ENCODE measurements around the gene ZSCAN29.
A peak's percentile ranks its signal among the peaks of the same experiment; 100 is the strongest.
"Not testable (repeated sequence)": the region's sequence is repeated elsewhere in the genome, so short reads cannot be mapped to it uniquely, and the experiment has no call there.

The ZSCAN29 gene

DNA sequence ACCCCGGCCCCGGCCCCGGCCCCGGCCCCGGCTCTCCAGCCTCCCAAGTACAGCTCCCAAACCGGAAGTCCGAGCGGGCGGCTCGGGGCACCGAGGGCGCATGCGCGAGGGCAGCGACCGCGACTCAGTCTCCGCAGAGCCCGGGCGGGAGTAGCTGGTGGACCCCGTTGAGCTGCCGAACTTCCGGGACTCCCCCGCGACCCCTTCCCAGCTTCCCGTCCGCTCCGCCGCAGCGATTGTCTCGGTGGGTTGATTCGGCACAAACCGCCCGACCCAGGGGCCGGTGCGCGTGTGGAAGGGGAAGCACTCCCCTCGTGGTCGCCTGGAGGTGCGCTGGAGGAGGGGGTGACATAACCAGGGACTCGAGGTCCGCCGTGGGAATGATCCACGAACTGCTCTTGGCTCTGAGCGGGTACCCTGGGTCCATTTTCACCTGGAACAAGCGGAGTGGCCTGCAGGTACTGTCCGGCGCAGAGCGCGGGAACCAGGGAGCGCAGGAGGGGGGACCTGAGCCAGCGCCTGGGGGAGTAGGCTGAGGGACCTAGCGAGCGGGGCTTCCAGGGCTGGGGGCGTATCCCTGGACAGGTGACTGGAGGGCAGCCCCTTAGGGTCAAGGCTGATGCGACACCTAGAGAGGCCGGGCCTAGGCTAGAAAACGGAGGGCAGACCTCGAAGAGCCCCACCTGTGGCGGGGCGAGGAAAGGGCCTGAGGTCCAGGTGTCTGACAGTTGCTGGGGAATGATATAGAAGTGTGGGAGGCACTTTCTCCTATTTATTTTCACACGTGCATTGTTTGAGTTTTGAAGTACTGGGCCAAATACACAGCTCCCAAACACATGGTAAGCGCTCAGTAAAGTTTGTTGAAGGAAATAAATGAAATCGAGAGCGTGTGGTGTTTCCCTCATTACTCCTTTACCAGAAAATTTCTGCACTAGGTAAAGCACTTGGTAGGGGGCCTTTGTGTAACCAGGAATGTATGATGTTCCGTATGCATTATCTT is at the start of gene ZSCAN29, which contains the start of gene TUBGCP4:
Gene ZSCAN29, minus strand, starts transcription at position 69 of the 1,000 bp plus-strand sequence. CDS start 1,130 bp downstream, outside the sequence.
Gene TUBGCP4, plus strand, starts transcription at position 127 of the 1,000 bp plus-strand sequence. Its CDS starts 254 bp downstream, at position 381.
- DNase-seq (ENCODE audit: low spot score): peak; percentile 91

DNA sequence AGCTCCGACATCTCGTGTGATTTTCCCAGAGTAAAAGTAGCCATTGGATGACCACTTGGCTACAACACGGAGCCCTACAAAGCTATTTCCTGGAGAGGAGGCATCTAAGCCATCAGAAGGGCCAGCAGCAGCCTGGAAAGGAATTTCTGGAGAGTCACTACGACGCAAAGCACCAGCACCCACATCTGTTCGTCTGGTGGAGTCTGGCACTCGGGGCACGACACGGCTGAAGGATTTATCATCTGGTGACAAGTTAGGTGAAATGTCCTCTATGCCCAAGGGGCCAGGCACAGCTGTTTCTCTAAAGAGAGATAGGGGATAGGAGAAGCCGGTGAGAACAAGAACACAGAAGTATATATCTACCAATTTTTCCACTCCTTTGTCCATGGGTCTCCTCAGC is 49.6 kb upstream of the ZSCAN29 start:
- no peak for DNase-seq (ENCODE audit: low spot score)

DNA sequence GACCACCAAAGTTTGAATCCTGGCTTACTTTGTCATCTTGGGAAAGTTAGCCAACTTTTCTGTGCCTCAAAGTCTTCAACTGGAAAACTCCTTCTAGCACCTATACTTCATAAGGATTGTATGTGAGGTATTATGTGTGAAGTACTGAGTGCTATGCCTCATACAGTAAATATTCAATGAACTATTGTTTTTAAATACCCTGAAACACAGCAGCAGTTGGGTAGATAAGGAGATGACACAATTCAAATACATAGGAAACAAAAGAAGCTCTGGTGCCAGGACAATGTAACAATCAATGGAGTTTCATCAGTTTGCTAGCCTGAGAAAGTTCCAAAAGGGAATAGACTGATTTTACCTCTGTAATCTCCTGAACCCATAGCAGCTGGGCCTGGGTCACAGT is 43.4 kb upstream of the ZSCAN29 start:
- no peak for DNase-seq (ENCODE audit: low spot score)

DNA sequence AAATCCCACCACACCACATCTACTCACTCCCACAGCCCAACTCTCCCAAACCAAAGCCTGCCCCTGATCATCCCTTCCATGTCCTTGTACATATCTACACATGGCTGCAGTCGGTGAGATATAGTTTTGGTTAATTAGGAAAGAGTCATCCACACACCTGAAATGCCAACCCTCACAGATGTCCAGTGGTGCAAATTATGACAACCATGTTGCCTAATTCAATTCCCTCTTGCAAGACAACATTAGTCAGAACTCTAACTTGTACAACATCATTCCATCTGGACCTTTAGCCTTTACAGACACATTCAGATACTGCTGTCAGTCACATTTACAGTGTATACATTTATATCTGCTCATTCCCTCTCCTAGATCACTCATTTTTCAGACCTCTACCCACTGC is 41.3 kb upstream of the ZSCAN29 start:
- DNase-seq (ENCODE audit: low spot score): no peak

DNA sequence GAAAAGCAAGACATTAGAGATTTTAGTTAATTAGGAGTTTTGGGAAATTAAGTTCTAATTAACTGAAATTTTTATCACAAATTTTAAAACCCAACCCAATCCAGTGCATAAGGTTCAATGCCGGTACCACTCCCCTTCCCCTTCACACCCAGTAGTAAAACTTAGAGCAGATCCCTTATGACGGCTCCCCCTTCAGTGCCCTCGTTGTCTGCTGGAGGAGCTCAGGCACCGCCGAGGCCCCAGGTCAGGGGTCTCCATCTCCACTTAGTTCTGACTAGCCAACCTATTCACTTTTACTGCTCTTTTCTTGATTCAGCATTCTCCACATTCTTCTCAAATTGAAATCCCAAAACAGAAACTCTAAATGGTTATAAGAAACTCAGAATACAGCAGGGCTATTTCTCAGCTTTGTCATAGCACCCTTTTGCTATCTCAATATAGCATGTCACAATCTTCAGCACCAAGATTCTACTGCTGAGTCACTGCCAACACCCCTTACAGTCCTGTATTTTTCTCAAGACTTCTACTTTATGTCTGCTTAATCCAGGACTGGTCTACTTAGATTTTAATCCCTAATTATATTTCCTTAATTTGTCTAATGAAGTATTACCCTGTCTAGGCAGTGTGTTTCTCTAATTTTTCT is 39.9 kb upstream of the ZSCAN29 start:
- no peak for DNase-seq (ENCODE audit: low spot score)

DNA sequence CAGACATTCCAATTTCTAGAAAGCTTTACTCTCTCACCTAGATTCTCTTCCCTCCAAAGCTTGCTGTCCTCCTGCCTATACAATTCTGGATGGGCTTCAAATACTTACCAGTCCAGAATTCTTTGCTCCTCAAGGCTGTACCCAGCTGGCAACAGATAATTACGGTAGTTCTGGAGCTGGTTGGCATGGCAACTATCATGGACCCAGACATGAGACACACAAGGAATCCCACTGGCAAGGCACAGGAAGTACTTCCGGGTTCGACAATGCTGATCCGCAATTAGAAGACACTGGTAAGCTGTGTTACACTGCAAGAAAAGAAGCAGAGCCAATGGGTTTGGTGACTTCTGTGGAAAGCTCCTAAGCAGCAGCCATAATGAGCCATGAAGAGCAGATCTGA is 37.9 kb upstream of the ZSCAN29 start:
- no peak for DNase-seq (ENCODE audit: low spot score)

DNA sequence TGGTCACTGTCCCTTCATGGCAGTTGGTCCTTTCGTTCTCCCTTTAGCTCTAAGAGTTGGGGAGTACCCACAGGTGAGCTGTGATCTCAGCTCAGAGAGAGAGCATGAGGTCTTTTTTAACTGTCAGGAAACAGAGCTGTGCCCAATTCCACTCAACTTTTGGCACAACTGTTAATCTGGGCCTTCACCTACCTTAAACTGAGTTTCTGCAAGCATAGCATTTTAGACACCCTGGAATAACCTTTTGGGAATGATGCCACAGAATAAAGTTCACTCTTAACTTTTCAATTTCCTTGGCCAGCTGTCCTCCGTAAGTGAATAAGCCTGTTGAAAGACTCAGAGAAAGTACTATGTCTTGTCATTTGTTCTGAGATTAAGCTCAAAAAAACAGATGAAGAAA is 36.0 kb upstream of the ZSCAN29 start:
- DNase-seq (ENCODE audit: low spot score): no peak

DNA sequence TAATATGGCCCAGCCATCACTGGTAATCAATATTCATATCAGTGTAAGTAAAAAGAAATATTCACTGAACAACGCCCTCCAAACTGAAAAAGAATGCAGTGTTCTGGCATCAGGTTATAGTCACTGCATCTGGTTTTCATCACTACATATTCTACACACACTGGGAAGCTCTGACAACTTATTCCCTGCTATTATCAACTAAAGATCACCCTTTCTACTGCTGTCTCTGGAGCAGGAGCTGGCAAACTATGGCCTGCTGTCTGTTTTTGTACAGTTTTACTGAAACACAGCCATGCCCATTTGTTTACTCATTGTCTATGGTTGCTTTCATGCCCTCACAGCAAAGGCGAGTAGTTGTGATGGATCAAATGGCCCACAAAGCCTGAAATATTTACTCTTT is 35.3 kb upstream of the ZSCAN29 start:
- DNase-seq (ENCODE audit: low spot score): no peak

DNA sequence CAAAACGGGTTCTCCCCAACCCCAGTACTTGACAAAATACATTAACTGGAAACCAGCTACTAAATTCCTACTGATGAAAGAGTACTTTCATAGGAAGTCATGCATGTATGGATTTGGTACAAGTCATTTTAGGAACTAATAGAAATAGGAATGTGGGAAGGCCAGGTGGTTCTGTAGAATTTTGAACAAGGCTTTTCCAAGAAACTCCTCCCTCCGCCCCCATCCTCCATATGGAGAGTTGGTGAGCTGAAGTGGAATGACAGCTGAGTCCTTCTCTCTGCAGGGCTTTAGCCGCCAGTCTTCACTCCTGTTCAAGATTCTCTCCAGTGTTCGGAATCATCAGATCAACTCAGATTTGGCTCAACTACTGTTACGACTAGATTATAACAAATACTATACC is 33.3 kb upstream of the ZSCAN29 start:
- DNase-seq (ENCODE audit: low spot score): no peak

DNA sequence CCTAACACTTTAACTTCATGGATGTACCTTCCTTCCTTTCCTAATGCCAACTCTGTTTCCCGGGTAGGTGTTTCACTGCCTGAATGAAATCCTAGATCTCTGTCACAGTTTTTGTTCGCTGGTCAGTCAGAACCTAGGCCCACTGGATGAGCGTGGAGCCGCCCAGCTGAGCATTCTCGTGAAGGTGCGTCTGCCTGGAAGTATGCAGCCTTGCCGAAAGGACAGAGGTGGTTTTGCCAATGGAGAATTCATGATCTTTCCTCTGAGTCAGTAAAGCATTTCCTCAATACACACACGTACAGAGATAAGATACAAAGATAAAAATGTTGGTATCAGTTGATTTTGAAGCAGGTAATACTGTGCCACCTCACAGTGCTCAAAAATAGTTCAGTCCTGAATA is 32.8 kb upstream of the ZSCAN29 start:
- DNase-seq (ENCODE audit: low spot score): no peak

DNA sequence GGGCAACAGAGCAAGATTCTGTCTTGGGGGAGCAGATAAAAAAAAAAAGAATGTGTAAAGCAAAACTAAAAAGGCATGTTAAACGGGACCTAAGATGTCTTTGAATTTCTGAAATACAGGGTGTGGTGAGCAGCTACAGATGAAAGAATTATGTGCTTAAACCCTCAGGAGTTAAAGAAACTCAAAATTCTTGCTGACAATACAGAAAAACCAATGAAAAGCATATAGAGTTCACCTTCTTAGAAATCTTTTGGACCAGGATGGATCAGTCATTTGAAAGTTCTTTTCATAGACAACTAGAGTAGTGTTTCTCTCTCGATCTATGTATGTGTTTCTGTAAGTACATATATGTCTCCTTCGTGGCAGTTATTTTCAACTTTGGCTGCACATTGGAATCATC is 31.4 kb upstream of the ZSCAN29 start:
- DNase-seq (ENCODE audit: low spot score): no peak

DNA sequence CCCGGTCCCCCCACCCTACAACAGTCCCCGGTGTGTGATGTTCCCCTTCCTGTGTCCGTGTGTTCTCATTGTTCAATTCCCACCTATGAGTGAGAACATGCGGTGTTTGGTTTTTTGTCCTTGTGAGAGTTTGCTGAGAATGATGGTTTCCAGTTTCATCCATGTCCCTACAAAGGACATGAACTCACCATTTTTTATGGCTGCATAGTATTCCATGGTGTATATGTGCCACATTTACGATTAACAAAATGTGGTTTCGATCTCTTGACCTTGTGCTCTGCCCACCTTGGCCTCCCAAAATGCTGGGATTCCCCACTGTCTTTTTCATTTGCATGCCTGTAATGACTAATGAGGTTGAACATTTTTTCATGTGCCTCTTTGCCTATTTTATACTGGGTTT is 22.7 kb upstream of the ZSCAN29 start:
- DNase-seq (ENCODE audit: low spot score): not testable (repeated sequence)

DNA sequence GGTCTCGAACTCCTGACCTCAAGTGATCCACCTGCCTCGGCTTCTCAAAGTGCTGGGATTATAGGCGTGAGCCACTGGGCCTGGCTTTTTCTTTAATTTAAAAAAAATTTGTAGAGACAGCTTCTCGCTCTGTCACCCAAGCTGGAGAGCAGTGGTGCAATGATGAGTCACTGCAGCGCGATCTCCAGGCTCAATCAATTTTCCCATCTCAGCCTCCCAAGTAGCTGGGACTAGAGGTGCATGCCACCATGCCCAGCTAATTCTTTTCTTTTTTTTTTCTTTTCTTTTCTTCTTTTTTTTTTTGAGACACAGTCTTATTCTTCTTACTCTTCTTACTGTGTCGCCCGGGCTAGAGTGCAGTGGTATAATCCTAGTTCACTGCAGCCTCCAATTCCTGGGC is 19.9 kb upstream of the ZSCAN29 start:
- no peak for DNase-seq (ENCODE audit: low spot score)

DNA sequence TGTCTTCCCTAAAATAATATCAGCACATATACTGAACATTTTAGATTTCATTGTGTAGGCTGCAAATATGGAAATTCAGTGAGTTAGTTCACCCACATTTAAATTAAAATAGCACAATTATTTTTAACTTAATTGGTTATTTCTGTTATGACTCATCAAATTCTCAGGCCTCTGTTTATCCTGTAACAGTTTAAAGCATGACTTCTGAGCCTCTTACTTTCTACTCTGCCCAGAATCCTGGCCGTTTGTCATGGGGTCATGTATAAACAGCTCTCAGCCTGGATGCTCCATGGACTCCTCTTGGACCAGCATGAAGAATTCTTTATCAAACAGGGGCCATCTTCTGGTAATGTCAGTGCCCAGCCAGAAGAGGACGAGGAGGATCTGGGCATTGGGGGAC is 12.2 kb upstream of the ZSCAN29 start:
- DNase-seq (ENCODE audit: low spot score): no peak

DNA sequence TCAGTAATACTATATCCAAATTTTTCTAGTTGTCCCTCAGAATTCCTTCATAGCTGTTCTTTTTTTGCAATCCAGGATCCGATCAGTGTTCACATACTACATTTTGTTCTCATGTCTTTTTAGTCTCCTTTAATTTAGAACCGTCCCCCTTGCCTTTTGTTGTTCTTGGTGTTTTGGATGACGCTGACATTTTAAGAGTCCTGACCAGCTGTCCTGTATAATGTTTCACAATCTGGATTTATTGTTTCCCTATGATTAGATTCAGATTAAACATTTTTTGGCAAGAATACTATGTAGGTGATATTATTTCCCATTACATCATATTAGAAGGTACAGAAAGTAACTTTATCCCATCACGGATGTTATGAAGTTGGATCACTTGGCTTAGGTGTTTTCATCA is 11.5 kb upstream of the ZSCAN29 start:
- DNase-seq (ENCODE audit: low spot score): no peak

DNA sequence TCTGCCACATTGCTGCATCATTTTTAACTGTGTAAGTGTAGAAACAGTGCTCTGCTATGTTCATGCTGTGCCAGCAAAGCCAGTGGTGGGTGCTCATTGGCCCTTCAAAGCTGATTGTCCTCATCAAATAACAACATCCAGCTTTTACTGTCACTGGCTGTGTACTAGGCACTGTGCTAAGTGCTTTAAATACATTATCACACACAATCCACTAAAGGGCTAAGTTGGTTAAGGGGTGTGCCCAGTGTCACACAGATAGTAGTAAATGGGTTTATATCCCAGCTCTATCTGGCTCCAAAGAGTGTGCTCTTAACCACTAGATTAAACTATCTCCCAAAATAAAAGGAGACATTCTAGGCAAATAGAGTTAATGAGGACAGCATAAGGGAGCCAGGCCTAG is 7.8 kb upstream of the ZSCAN29 start:
- no peak for DNase-seq (ENCODE audit: low spot score)

DNA sequence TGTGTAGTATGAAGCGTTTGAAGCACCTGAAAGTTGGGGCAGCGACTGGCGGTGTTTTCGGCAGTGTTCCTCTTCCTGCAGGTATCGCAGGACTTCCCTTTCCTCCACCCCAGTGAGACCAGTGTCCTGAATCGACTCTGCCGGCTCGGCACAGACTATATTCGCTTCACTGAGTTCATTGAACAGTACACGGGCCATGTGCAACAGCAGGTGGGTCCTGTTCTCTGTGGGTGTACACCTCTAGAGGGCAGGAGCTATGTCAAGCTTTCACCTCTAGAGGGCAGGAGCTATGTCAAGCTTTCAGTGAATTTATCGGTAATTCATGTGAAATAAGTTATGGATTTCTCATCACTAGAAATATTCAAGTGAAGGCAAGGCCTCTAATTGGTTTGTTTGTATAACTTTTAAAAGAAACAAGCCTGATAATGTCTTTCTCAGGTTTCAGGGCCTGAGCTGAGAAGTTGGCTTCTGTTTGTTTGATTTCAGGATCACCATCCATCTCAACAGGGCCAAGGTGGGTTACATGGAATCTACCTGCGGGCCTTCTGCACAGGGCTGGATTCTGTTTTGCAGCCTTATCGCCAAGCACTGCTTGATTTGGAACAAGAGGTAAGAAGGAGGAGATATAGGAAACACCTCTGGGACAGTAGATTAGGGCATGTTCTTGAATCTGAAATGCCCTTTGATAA is 5.3 kb upstream of the ZSCAN29 start:
- peak; percentile 41 for DNase-seq (ENCODE audit: low spot score)

DNA sequence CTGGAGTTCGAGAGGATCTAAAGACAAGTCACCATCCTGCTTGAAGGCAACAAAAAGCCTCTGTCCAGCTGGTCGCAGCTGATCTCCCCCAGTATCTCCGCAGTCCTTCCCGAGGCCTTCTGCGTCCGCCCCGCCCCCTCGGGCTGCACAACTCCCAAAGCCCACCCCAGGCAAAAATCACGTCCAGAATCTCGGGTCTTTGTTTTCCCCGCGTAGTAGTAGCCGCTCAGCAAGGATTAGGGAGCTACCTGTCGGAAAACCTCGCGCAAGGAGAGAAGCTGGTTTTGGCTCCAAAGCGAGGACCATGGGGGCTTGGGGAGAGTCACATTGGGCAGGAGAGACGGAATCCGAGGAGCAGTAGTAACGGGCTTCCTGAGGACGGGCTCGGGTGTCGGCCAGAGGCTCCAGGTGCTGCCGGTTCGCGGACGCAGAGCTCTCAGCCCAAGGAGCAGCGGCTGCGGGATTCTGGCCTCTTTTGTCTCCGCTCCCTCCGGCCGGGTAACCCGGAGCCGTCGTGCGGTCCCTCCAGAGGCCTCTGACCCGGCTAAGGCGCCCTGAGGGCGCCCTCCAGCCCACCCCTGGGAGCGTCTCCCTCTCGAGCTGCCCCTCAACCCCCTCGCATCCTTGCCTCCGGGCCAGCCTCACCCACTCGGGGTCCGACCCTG is 401 bp downstream of the ZSCAN29 start:
- no peak for DNase-seq (ENCODE audit: low spot score)

DNA sequence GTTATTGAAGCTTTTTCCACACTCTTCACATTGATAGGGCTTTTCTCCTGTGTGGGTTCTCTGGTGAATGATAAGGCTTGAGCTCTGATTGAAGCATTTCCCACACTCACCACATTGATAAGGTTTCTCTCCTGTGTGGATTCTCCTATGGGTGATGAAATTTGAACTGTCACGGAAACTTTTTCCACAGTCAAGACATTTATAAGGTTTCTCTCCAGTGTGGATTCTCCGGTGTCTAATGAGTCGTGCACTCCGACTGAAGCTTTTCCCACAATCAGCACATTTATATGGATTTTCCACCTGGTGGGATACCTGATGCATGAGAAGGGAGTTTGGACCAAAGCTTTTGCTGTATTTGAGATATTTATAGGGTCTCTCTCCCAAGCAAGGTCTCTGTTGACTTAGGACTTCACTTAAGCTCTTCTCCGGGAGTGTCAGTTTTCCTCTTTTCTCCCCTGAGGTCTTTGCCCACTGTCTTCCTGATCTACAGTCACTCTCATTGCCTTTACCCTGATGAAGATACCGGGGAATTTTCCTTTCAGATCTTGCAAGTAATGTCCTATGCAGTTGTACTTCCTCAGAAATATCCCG is 9.4 kb downstream of the ZSCAN29 start:
- DNase-seq (ENCODE audit: low spot score): no peak

DNA sequence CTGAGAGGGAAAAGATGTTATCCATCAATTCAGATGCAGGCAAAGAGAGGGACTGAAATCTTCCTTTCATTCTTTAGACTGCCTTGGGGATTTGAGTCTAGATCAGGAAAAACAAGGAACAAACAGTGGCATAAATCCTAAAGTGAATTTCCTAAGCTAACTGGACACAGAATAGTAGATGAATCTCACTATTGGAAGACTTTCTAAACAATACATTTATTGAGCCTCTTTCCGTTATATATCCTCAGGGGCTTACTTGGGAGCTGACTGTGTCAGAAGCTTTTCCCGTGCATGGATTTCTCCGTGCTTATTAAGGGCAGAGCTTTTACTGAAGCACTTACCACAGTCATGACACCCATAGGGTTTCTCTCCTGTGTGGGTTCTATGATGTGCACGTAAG is 10.0 kb downstream of the ZSCAN29 start:
- no peak for DNase-seq (ENCODE audit: low spot score)

DNA sequence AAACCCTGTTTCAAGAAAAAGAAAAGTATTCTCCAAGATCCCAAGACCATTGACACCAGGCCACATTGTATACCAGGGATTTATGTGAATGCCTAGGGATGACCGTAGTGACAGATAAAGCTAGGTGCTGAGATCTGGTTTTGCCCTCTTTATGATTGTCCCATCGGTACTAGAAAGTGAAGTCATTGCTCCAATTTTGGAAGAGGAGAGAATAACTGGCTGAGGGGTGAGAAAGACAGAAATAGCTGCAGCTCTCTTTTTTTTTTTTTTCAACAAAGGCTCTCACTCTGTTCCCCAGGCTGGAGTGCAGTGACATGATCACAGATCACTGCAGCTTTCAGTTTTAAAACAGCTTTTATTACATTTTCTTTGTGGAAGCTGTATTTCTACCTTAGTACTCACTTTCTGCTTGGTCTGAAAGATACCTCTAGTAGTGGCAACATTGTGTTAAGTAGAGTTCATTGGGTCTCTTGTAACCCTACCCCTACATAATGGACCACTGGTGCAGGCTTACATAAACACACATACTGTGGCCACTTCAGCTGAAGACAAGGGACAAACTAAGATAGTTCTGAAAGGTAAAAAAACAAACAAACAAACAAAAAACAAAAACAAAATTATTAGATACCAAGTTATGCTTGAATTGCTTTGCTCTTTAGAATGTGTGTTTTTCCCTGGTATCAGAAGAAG is 18.0 kb downstream of the ZSCAN29 start:
- no peak for DNase-seq (ENCODE audit: low spot score)

Measured in LoVo (cell line).